PFSK-1 (cell line): ENCODE measurements around the gene VPS16.

ENCODE experiments used
- FOXP2 ChIP-seq: optimal IDR thresholded peaks from 2 replicates; pipeline ENCODE3; 2011; ENCODE audit warnings: borderline replicate concordance, control low read depth, inconsistent platforms; ENCODE audit not compliant: insufficient read depth; ENCODE audit errors: extremely low read length, extremely low read depth
- POLR2AphosphoS5 ChIP-seq: IDR thresholded peaks from 2 replicates; pipeline ENCODE4 v1.6.1; 2012; ENCODE audit warnings: low read depth, mild to moderate bottlenecking, control low read depth, low read length, moderate library complexity
- SIN3A ChIP-seq: IDR thresholded peaks from 2 replicates; pipeline ENCODE4 v1.6.1; 2012; ENCODE audit warnings: mild to moderate bottlenecking, low read length, moderate library complexity, borderline replicate concordance; ENCODE audit not compliant: insufficient read depth
- TAF1 ChIP-seq: IDR thresholded peaks from 2 replicates; pipeline ENCODE4 v1.6.1; 2012; ENCODE audit warnings: low read length, control low read depth, borderline replicate concordance; ENCODE audit not compliant: insufficient read depth
- TF ChIP-seq, protein P1 (sequence below), 2 experiments: IDR thresholded peaks; 2 replicates each; pipeline versions ENCODE4 v1.6.1 to v1.8.0; 2011 to 2012; ENCODE audit warnings: low read depth in 2 of 2, low read length in 2 of 2, control low read depth in 1 of 2, inconsistent platforms in 1 of 2, mild to moderate bottlenecking in 1 of 2, moderate library complexity in 1 of 2; ENCODE audit not compliant: insufficient read depth in 1 of 2

Gene VPS16

DNA sequence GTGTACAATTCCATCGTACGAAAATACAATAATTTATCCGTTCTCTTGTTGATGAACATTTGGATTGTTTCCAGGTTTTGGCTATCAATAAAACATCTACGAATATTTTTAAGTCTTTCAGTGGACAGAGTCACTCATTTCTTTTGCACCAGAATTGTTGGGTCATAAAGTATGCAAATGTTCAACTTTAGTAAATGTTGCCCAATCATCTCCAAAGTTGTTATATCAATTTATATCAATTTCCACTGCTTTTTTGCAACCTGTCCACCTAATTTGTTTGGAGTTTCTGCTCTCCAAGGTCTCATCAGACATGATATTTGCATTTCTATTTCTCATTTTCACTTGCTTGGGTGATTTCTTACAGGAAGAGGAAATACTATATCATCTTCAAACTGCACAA is 13.9 kb upstream of the VPS16 start:
- TF ChIP-seq TAF1 (no peak), POLR2AphosphoS5 (no peak), FOXP2 (no peak), SIN3A (no peak)
- TF ChIP-seq, protein P1, sequence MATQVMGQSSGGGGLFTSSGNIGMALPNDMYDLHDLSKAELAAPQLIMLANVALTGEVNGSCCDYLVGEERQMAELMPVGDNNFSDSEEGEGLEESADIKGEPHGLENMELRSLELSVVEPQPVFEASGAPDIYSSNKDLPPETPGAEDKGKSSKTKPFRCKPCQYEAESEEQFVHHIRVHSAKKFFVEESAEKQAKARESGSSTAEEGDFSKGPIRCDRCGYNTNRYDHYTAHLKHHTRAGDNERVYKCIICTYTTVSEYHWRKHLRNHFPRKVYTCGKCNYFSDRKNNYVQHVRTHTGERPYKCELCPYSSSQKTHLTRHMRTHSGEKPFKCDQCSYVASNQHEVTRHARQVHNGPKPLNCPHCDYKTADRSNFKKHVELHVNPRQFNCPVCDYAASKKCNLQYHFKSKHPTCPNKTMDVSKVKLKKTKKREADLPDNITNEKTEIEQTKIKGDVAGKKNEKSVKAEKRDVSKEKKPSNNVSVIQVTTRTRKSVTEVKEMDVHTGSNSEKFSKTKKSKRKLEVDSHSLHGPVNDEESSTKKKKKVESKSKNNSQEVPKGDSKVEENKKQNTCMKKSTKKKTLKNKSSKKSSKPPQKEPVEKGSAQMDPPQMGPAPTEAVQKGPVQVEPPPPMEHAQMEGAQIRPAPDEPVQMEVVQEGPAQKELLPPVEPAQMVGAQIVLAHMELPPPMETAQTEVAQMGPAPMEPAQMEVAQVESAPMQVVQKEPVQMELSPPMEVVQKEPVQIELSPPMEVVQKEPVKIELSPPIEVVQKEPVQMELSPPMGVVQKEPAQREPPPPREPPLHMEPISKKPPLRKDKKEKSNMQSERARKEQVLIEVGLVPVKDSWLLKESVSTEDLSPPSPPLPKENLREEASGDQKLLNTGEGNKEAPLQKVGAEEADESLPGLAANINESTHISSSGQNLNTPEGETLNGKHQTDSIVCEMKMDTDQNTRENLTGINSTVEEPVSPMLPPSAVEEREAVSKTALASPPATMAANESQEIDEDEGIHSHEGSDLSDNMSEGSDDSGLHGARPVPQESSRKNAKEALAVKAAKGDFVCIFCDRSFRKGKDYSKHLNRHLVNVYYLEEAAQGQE (IDR thresholded peaks at IDR 0.05; ENCODE audit: insufficient read depth in 1 of 2, low read depth in 2 of 2, low read length in 2 of 2): no peak

DNA sequence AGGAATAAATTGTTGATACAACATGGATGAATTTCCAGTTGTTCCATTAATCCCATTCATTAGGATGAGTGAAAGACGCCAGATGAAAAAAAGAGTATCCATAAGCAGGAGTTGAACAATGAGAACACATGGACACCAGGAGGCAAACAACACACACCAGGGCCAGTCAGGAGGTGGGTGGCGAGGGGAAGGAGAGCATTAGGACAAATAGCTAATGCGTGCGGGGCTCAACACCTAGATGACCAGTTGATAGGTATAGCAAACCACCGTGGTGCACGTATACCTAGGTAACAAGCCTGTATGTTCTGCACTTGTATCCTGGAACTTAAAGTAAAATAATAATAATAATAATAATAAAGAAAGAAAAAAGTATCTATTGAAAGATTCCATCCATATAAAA is 11.2 kb upstream of the VPS16 start:
- TF ChIP-seq POLR2AphosphoS5 (no peak), SIN3A (no peak), FOXP2 (no peak), TAF1 (no peak)
- TF ChIP-seq, protein P1 (IDR thresholded peaks at IDR 0.05; ENCODE audit: insufficient read depth in 1 of 2, low read depth in 2 of 2, low read length in 2 of 2): no peak

DNA sequence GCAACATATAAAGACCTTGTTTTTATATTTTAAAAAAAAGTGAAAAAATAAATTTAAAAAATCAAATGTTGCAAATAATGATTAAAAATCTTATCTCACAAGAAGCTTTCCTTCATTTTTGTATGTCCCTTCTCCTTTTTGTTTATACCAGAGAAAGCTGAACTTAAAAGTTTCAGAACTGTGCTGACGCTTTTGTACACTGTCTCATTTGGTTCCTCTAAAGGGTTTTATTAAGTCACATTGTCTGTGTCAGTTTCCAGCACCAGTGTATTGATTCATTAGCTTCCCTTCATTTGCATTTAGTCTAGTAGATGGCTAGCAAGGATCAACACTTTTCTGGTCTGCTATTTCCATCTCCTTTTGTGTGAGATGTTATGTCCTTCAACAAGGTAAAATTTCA is 6.8 kb upstream of the VPS16 start:
- TF ChIP-seq, protein P1 (IDR thresholded peaks at IDR 0.05; ENCODE audit: insufficient read depth in 1 of 2, low read depth in 2 of 2, low read length in 2 of 2): no peak
- no peak for TF ChIP-seq SIN3A
- no peak for TF ChIP-seq FOXP2
- TF ChIP-seq POLR2AphosphoS5: no peak

DNA sequence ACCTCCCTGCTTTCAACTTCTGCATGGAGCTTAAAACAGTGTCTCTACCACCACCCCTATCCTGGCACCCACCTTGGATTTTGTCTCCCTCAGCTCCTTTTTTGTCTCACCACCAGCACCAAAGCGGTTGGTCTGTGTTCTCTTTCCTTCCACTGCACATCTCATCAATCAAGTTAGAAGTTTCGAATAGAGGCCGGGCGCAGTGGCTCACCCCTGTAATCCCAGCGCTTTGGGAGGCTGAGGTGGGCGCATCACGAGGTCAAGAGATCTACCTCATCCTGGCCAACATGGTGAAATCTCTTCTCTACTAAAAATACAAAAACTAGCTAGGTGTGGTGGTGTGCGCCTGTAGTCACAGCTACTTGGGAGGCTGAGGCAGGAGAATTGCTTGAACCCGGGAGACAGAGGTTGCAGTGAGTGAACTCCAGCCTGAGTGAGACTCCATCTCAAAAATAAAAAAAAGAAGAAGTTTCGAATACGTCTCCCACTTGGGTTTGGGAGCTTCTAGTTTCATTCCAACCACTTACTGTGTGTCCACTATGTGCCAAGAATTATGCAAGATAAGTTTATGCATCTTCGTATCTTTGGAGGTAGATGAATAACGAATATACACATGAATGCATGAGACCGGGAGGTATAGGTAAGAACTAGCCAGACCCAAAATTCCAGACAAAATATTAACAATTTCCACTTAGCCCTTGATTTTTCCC is 6.0 kb upstream of the VPS16 start:
- TF ChIP-seq TAF1 (no peak), FOXP2 (no peak), POLR2AphosphoS5 (no peak), SIN3A (no peak)
- TF ChIP-seq, protein P1 (IDR thresholded peaks at IDR 0.05; ENCODE audit: insufficient read depth in 1 of 2, low read depth in 2 of 2, low read length in 2 of 2): no peak

DNA sequence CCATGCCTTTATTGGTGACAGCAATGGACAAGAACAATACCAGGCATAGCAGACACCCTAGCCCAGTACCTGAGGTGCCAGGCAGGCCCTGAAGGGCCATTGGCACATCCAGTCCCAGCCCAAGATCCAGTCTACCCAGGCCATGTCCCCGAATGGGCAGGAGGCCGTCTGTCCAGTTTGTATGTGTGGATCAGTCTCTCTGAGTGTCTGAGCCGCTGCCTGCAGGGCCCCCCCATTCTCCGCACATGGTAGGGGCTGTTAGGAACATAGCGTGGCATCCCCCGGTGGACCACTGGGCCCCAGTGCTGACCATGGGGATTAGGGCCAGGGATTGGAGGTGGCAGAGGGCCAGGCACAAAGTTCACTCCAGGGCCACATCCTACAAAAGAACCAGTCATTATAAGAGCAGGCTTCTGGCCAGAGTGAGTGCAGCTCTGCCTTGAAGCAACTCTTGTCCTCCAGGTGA is 5.2 kb upstream of the VPS16 start:
- TF ChIP-seq TAF1 (no peak), SIN3A (no peak), FOXP2 (no peak), POLR2AphosphoS5 (no peak)
- TF ChIP-seq, protein P1 (IDR thresholded peaks at IDR 0.05; ENCODE audit: insufficient read depth in 1 of 2, low read depth in 2 of 2, low read length in 2 of 2): no peak
